GM18858 (cell line): Measurements from ENCODE around the gene PSTPIP1.

Experiments
- ATAC-seq: cut with Tn5 transposase; IDR thresholded peaks from one replicate; pipeline ENCODE4 v1.9.1; 2021; ENCODE audit not compliant: unreplicated experiment

Gene PSTPIP1

DNA sequence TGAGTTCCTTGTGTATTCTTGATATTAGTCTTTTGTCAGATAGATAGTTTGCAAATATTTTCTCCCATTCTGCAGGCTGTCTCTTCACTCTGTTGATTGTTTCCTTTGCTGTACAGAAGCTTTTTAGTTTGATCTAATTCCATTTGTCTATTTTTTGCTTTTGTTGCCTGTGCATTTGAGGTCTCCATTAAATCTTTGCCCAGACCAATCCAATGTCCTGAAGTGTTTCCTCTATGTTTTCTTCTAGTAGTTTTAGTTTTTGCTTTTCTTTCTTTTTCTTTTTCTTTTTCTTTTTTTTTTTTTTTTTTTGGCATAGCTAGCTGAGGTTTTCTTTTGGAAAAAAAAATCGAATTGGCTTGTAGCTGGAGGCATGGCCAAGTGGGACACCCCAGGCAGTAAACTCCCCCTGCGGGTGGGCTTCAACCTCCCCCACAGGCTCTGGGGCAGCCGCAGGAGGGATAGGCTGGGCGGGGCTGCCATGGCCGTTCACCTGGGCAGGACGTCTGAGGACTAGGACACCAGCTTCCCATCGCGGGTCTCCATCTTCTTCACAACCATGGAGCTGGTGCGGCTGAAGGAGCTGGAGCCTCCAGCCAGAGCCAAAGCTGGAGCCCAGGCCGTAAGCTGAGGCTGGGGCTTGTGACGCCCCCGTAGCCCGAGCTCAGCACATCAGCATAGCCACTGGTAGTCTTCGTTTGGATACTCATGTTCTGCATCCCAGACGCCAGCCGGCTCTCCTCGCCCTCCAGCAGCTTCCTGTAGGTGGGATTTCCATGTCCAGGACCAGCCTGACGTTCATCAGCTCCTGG, 16.2 kb upstream of the PSTPIP1 start:
- ATAC-seq: no peak

DNA sequence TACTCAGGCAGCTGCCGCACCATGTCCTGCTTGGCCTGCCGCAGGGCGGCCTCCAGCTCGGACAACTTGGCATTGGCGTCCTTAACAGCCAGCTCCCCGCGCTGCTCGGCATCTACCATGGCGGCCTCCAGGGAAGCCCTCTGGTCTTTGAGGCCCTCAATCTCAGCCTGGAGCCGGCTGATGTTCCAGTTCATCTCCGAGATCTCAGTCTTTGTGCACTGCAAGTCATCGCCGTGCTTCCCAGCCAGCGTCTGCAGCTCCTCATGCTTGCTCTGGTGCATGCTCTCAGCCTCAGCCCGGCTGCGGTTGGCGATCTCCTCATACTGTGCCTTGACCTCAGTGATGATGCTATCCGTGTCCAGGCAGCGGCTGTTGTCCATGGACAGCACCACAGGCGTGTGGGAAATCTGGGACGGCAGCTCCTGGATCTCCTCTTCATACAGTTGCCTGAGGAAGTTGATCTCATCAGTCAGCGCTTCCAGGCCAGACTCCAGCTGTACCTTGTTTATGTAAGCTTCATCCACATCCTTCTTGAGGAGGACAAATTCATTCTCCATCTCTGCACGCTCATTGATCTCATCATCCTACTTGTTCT, 15.5 kb upstream of the PSTPIP1 start:
- ATAC-seq: no peak

DNA sequence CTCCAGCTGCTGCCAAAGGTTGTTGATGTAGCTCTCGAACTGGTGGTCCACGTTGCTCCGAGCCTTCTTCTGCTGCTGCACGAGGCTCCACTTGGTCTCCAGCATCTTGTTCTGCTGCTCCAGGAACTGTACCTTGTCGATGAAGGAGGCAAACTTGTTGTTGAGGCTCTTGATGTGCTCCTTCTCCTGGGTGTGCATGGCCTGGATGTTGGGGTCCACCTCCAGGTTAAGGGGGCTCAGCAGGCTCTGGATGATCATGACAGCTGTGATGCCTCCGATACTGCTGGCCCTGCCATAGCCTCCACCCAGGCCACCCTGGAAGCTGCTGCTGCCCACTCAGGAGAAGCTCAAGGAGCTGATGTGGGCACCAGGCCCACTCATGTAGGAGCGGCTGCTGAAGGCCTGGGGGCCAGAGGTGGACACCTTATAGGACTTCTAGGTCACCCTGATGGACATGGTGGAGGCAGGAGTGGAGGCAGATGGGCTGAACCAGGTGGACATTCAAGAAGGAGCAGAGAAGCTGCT, 14.9 kb upstream of the PSTPIP1 start:
- no peak for ATAC-seq

DNA sequence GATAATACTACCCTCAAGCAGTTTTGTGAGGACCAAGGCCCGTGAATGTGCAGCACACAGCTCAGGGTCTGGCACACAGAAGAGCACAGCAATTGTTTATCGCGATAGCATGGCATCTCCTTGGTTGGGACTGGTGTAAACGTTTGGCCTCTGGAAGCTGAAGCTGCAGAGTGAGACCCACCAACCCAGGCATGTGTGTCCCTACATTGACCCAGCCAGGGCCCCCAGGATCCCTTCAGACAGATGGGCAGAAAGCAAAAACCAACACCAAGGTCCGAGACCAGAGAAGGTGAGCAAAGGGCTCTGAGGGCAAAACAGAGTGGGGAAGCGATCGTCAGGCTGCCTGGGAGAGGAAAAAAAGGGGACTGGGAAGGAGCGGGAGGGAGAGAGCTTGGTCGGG, 12.6 kb upstream of the PSTPIP1 start:
- ATAC-seq: no peak

DNA sequence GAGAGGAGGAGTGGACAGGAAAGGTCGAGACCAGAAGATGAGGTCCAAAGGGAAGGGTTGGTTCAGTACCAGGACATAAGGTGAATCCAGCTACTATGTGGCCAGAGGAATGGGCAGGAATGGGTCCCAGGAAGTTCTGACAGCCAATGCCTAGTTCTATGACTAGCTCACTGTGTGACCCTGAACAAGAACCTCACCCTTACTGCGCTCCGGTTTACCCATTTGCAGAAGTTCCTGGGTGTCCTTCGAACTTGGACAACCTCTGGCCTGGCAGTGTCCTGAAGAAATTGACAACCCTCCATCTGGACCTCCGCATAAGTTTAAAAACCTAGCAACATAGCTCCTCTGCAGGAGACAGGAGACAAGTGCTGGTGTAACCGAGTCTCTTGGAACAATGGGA, 12.2 kb upstream of the PSTPIP1 start:
- ATAC-seq: no peak

DNA sequence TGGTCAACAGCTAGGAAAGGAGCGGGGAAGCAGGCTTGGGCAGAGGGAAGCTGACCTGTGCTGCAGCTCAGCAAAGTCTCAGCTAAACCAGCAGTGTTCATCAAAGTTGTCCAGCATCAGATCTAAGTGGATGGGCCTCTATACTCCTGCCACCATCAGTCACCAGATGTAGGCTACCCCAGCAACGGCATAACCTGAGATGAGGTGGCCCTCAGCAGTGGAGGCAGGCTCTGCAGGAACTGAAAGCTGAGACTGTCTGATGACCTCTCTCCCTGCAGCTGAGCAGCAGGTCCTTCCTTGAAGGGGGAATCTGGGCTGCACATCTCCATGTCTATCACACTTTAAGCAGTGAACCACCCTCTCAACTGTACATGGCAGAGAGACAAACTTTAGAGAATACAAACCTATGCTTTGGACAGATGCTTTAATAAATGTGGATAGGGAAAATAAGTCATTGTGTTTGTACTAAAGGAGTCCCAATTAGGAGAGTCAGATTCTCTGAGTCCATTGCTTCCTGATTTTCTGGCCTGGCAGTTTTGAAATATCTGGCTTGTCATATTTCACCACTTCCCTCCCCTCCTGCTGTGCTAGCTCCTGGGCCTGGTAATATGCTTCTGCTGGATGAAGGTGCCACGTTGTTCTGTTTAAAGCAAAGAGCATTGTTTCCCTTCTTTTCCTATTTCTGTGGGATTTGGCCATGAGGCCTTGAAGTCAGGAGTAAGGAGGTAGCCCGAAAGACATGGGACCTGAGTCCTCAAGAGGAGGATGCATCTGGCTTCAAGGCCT, 11.1 kb upstream of the PSTPIP1 start:
- no peak for ATAC-seq

DNA sequence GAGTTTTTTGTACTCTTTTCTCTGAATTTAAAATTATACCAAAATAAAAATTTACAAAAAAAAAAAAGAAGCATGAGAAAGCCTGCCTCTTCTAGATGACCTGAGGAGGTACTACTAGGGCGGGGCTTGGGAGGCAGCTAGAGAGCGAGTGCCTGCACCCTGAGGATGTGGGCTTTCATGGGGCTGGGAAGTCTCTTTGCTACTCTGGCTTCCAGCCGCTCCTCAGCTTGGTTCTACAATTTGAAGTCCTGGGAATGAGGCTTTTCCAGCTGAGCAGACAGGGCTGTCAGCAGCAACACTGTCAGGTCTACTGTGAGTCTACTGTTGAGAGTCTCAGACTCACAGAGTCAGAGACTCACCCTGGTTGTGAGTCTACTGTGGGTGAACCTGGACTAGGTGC, 8.2 kb upstream of the PSTPIP1 start:
- ATAC-seq: no peak

DNA sequence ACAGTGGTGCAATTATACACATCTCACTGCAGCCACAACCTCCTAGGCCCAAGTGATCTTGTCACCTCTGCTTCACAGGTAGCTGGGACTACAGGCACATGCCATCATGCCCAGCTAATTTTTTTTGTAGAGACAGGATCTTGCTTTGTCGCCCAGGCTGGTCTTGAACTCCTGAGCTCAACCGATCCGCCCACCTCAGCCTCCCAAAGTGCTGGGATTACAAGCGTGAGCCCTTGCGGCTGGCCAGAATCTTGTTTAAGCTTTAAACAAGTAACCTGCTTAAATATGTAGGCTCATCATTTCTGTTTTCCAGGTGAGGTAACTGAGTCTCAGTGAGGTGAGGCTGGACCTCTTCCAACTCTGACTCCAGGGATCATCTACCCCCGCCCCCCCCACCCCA, 7.7 kb upstream of the PSTPIP1 start:
- no peak for ATAC-seq

GRCh38 chr15:76987896-76988860, 6.7 kb upstream of the PSTPIP1 start:
- ATAC-seq: no peak

- no peak for ATAC-seq
Observed at GRCh38 chr15:76988867-76989780, 5.8 kb upstream of the PSTPIP1 start.

GRCh38 chr15:76991048-76991447, 3.9 kb upstream of the PSTPIP1 start:
- no peak for ATAC-seq

GRCh38 chr15:76991741-76992645, 2.9 kb upstream of the PSTPIP1 start:
- no peak for ATAC-seq

DNA sequence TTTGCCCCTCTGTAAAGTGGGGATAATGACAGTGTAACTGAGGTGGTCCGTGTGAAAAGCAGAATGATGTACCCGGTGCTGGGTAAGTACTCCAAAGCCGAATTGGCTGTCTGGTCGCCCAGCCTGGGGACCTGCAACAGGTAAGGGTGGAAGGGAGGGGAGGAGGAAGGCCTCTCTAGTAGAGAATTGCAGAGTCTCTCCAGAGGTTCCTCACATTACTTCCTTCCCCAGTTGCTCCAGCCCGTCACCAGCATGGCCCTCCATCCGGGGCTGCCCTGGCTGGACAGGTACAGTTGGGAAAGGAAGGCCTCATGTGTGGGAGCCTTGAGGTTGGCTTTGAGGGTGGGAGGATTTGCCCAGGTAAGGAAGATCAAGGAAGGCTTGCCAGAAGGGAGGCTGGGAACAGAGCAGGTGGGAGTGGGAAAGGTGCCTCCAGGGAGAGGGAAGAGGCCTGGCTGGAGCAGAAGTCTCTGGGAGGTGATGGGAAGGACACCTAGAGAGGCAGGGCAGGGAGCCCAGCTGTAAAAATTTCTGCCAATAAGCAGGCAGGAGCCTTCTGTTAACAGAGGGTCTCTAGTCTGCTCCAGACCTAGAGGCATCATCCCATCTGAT, 1.7 kb upstream of the PSTPIP1 start:
- no peak for ATAC-seq

- no peak for ATAC-seq
Observed at GRCh38 chr15:76994001-76994400, 925 bp upstream of the PSTPIP1 start.

- no peak for ATAC-seq
Observed at GRCh38 chr15:76994496-76994895, 430 bp upstream of the PSTPIP1 start.

DNA sequence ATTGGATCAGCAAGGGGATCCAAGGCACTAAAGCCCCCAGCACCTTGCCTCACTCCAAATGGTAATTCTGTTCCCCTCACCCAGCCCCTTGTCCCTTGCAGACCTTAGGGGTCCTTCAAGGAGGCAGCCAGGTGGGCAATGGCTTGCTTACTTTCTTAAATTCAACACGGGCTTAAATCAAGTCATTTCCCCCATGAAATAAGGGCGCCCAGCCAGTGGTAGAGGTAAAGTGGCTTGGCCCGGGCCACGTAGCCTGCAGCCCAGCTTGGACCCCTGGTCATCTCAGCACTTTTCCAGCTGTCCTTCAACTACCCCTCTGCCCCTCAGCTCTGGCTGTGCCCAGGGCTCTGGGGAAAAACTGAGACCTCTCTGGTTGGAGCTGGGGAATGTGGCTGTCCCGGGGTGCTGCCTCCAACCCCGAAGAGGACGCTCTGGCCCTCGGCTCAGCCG, 1.2 kb downstream of the PSTPIP1 start:
- ATAC-seq: no peak

DNA sequence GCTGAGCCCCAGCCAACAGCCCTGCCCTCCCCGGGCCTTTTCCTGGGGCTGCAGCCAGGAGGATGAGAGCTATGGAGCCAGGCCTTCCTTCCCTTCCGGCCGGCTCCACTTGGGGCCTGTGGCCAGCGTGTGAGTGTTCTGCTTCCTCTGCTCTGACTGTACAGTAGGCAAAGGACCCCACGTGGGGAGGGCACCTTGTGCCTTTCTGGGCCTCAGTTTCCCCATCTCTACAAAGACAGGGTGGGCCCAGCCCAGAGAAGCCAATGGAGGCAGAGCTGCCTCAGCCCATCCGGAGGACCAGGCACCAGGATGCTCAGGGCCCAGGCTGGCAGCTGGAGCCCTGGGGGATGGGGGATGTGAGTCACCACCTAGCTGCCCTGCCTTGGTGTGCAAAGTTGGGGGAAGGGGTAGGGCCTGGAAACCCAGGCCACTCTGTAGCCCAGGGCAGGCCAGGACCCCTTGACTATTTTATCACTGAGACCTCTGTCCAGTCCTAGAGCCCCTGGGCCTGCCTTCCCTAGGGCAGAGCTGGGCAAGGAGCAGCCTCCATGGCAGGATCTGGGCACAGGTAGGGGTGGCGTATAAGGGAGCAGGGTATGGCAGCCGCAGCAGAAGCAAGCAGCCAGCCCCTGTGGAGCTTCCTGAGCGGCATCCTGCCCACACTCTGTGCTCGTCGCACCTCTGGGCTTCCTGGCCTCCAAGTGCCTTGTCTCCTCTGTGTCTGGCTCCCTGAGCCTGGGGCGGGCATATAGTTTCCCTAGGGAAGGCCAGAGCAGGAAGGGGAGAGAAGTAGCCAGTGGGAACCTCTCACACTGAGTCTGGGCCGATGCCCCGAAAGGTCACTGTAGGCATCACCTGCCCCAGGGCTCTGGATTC, 1.8 kb downstream of the PSTPIP1 start:
- no peak for ATAC-seq
